Rectal smooth muscle tissue (tissue), 1 donor: ENCODE results near the gene MYRIP.
"Not testable (repeated sequence)": the region's sequence is repeated elsewhere in the genome, so short reads cannot be mapped to it uniquely, and the experiment has no call there.

Source experiments
- H3K27ac ChIP-seq: one replicate; pipeline ENCODE4 v1.7.0; 2013; ENCODE audit warnings: low read depth, low read length, inconsistent platforms
- H3K27me3 ChIP-seq: one replicate; pipeline ENCODE4 v1.7.0; 2013; ENCODE audit warnings: low read length; ENCODE audit not compliant: control insufficient read depth, insufficient read depth
- H3K36me3 ChIP-seq: one replicate; pipeline ENCODE4 v1.7.0; 2013; ENCODE audit warnings: low read length; ENCODE audit not compliant: control insufficient read depth, insufficient read depth
- H3K4me1 ChIP-seq: one replicate; pipeline ENCODE4 v1.7.0; 2013; ENCODE audit warnings: low read length; ENCODE audit not compliant: control insufficient read depth, insufficient read depth
- H3K4me3 ChIP-seq: one replicate; pipeline ENCODE4 v1.7.0; 2013; ENCODE audit warnings: low read length
- H3K9ac ChIP-seq: one replicate; pipeline ENCODE4 v1.7.0; 2013; ENCODE audit warnings: low read length

The MYRIP gene

DNA sequence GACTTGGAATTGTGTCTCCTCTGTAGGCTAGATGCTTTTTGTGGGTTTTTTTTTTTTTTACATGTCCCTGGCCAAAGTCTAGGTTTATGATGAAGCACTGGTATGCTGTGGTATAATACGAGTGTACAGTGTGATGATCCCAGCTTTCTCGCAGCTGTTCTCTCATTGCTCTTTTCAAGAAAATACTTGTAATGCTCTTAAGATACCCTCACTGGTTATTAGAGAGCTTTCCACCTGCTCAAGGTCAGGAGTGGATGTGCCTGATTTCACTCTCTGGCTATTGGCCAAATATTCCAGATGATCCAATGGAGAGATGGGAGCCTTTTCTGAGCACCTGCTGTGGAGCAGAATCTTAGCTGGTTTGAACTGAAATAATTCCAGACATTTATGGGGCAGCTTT lies 215.1 kb downstream of the MYRIP start:
- no peaks in the 10 kb centered on the region for H3K36me3 ChIP-seq
- H3K27me3 ChIP-seq, result no peaks in the 10 kb centered on the region
- no peak overlapping the region for H3K27ac ChIP-seq
- H3K4me3 ChIP-seq, result no peak overlapping the region
- H3K4me1 ChIP-seq, result no peaks in the 10 kb centered on the region
- H3K9ac ChIP-seq, result no peak overlapping the region

DNA sequence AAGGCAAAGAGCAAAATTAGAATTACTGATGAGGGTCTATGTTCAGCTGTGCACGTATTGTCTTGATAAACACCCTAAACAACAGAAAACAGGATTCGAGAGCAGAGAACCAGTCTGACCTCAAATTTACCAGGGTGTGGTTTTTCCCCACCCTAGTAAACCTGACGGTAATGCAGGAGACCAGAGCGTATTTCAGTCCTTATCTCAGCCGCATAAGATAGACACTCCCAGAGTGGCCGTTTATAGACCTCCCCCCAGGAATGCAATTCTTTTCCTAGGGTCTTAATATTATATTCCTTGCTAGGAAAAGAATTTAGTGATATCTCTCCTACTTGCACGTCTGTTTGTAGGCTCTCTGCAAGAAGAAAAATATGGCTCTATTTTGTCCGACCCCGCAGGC lies 216.5 kb downstream of the MYRIP start:
- H3K27ac ChIP-seq, H3K4me1 ChIP-seq, H3K27me3 ChIP-seq, H3K9ac ChIP-seq, H3K36me3 ChIP-seq, H3K4me3 ChIP-seq: not testable (repeated sequence)

DNA sequence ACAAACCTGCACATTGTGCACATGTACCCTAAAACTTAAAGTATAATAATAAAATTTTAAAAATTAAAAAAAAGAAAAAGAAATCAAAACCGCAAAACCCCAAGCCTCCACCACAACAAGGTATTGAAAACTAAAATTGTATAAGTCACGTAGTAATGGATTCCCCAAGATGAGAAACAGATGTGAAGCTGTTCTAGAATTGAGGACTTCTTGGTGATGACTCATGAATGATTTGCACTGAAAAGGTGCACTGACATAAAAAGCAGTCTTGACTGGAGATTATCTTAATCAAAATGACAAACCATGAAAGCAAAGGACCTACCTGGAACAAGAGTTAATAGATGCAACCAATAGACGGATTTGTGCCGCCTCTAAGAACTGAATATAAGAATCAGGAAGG lies 225.8 kb downstream of the MYRIP start:
- H3K4me3 ChIP-seq, result no peak overlapping the region
- no peaks in the 10 kb centered on the region for H3K36me3 ChIP-seq
- H3K27ac ChIP-seq, result no peak overlapping the region
- no peaks in the 10 kb centered on the region for H3K27me3 ChIP-seq
- H3K9ac ChIP-seq, result no peak overlapping the region
- H3K4me1 ChIP-seq, result no peaks in the 10 kb centered on the region

DNA sequence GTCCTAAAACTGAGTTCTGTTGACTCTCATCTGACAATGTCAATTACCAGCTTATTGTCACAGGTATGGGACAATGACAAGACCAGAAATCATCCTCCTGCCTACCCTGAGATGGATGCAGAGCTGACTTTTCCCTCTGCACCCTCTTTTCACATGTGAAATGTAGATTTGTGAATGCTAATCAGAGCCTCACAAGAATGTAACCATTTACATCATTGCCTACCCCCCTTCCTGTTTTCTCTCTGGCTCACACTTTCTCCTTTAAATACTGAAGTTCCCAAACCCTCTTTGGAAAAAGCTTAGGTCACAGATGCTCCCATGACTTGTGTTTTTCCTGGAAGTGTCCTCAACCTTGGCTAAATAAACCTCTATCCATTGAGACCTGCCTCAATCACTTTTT lies 228.2 kb downstream of the MYRIP start:
- Histone ChIP-seq H3K4me1 (no peaks in the 10 kb centered on the region), H3K4me3 (no peak overlapping the region), H3K9ac (no peak overlapping the region), H3K36me3 (no peaks in the 10 kb centered on the region), H3K27me3 (no peaks in the 10 kb centered on the region), H3K27ac (no peak overlapping the region)

DNA sequence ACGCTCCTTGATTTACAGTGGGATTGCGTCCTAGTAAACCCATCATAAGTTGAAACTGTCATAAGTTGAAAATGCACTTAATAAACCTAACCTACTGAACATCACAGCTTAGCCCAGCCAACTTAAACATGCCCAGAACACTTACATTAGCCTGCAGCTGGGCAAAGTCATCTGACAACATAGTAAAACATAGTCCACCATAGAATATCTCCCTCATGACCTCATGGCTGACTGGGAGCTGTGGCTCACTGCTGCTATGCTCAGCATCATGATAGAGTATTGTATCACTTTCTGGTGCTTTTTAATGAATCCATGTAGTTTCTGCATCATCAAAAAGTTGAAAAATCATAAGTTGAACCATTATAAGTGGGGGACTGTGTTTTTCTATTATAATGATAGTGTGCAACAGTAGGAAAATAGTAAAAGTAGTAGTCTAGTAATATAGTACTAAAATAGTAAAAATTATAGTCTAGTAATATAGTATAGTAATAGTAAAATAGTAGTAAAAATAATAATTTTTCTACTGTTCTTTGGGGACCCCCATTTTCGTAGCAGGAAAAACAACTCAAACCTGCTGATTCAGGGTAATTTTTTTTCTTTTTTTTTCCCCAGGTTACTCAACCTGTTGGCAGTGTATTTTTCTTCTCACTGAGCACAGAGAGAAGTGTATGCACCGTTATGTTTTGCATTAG lies 233.5 kb downstream of the MYRIP start:
- no peaks in the 10 kb centered on the region for H3K27me3 ChIP-seq
- no peak overlapping the region for H3K27ac ChIP-seq
- no peak overlapping the region for H3K9ac ChIP-seq
- no peaks in the 10 kb centered on the region for H3K4me1 ChIP-seq
- H3K4me3 ChIP-seq, result no peak overlapping the region
- no peaks in the 10 kb centered on the region for H3K36me3 ChIP-seq

DNA sequence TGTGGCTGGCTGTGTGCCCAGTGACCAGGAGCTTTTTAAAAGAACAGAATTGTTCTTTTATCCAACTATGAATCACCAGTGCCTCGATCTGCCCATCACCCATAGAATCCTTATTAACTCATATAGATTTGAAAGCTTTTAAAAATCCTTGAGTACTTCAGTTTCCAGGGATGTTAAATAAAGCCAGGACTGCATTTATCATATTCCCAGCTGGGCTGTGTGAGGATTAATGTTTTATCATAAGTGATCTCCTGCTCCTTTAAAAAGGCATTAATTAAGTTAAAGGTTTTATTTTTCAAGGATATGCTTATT lies 234.0 kb downstream of the MYRIP start:
- Histone ChIP-seq H3K27ac (no peak overlapping the region), H3K4me3 (no peak overlapping the region), H3K9ac (no peak overlapping the region), H3K4me1 (no peaks in the 10 kb centered on the region), H3K36me3 (no peaks in the 10 kb centered on the region), H3K27me3 (no peaks in the 10 kb centered on the region)

DNA sequence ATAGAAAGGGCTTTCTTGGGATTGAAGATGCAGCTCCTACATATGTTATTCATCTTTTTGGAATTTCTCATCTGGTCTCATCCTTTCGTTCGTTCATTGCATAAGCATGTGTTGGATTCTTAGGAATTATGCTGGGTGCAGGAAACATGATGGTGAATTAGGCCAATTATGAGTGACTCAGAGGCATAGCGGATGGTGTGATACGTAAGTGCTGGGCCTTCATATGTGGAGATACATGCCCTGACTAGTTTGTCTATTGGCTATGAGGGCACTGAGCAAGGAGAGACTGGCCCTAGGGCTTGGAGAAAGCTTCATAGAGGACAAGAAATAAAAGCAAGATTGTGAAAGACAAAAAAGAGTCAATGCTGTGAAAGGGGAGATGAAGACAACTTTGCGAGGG lies 235.1 kb downstream of the MYRIP start:
- Histone ChIP-seq H3K27ac (no peak overlapping the region), H3K4me3 (no peak overlapping the region), H3K36me3 (no peaks in the 10 kb centered on the region), H3K27me3 (no peaks in the 10 kb centered on the region), H3K9ac (no peak overlapping the region), H3K4me1 (no peaks in the 10 kb centered on the region)

DNA sequence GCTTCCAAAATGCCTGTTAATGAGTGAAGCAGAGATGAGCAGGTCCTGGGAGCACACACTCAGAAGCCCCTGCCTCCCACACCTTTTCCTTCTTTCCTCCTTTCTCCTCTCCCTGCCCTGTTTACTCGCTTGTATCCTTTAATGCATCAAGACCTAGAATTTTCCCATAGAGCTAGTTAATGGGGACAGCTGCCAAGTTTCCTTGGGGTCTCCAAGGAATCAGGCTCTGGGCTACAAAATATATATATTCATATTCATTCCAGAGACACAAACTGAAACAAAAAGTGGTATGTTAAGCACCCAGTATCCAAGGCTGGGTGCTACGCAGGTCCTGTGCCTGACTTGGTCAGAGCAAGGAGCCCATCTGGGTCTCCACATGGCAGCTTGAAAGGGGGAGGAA lies 235.6 kb downstream of the MYRIP start:
- no peaks in the 10 kb centered on the region for H3K4me1 ChIP-seq
- H3K9ac ChIP-seq, result no peak overlapping the region
- H3K4me3 ChIP-seq, result no peak overlapping the region
- no peaks in the 10 kb centered on the region for H3K27me3 ChIP-seq
- no peak overlapping the region for H3K27ac ChIP-seq
- H3K36me3 ChIP-seq, result no peaks in the 10 kb centered on the region

DNA sequence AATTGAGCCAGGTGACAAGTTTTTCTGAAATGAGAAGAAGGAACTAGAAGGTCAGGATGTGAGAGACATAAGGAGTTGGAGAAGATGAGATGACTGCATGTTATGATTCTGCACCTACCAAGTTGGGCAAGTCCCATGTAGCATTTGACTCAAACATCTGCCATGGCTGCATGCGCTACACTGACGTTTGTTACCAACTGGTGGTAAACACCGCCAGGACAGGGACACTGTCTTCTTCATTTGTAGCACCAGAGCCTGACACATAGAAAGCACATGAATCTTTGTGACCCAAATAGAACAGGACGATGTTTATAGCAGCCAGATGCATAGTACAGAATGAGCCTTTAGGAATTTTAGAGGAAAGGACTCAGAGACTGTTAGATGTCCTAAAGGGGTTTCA lies 236.7 kb downstream of the MYRIP start:
- H3K4me1 ChIP-seq, result no peaks in the 10 kb centered on the region
- no peak overlapping the region for H3K4me3 ChIP-seq
- no peak overlapping the region for H3K9ac ChIP-seq
- no peak overlapping the region for H3K27ac ChIP-seq
- H3K27me3 ChIP-seq, result no peaks in the 10 kb centered on the region
- no peaks in the 10 kb centered on the region for H3K36me3 ChIP-seq

DNA sequence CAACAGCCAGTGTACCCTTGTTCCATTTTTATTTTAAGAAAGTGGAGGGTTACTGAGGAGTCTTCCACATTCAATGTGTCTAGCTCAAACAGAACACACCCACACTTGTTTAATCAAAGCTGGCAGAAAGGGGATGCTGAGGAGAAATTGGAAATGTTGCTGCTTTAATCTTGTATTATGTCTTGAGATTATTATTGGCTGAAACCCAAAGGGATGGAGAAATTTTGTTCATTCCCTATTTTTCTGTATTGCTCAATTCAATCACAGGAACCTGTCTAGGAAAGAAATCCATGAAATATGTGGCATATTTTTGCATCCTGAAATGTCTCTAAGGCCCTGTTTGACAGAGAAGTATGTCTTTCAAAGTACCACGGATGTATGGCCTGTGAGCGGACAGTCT lies 238.0 kb downstream of the MYRIP start:
- no peaks in the 10 kb centered on the region for H3K27me3 ChIP-seq
- no peak overlapping the region for H3K9ac ChIP-seq
- H3K4me3 ChIP-seq, result no peak overlapping the region
- no peaks in the 10 kb centered on the region for H3K36me3 ChIP-seq
- H3K27ac ChIP-seq, result no peak overlapping the region
- no peaks in the 10 kb centered on the region for H3K4me1 ChIP-seq

DNA sequence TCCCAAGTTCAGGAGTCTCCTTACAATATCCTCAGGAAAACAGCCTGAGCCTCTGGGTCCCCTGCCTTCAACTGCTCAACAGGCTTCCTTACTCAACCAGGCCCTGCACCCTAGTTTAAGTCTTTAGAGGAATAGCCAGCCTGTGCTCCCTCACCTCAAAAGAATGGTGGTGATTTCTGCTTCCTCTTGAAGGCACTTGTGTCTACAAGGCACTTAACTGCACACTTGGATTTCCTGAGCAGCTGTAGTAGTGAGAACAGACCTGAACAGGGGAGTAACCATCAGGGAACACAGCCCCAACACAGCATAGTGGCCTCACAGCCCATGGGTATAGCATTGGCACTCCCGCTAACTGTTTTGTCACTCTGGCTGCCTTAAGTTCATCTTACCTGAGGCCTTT lies 244.3 kb downstream of the MYRIP start:
- Histone ChIP-seq H3K4me1 (no peaks in the 10 kb centered on the region), H3K4me3 (no peak overlapping the region), H3K27me3 (no peaks in the 10 kb centered on the region), H3K9ac (no peak overlapping the region), H3K27ac (no peak overlapping the region), H3K36me3 (no peaks in the 10 kb centered on the region)

DNA sequence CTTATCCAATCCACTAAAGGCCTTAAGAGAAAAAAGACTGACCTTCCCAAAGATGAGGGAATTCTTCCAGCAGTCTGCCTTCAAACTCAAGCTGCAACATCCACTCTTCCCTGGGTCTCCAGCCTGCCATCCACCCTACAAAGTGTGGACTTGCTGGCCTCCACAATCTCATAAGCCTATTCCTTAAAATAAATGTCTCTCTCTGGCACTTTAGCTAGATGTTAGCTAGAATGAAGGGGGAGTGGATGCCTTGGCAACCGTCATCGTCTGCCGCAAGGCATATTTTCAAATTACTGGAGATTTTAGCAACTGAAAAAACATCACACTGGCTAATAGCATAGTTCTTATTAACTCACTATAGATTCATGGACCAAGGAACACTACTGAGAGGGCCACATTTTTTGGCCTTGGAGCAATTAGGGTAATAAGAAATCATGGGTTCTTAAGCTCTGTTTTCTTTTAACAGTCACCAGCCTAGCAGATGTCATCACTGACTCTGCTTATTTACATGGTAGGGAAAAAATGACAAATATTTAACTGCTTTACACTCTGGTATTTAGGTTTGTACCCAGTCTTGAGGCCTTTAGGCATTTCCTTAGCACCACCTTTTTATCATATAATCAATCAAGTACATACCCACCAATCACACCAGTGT lies 245.3 kb downstream of the MYRIP start:
- H3K4me1 ChIP-seq, result no peaks in the 10 kb centered on the region
- no peak overlapping the region for H3K4me3 ChIP-seq
- no peak overlapping the region for H3K27ac ChIP-seq
- no peaks in the 10 kb centered on the region for H3K27me3 ChIP-seq
- no peaks in the 10 kb centered on the region for H3K36me3 ChIP-seq
- H3K9ac ChIP-seq, result no peak overlapping the region

DNA sequence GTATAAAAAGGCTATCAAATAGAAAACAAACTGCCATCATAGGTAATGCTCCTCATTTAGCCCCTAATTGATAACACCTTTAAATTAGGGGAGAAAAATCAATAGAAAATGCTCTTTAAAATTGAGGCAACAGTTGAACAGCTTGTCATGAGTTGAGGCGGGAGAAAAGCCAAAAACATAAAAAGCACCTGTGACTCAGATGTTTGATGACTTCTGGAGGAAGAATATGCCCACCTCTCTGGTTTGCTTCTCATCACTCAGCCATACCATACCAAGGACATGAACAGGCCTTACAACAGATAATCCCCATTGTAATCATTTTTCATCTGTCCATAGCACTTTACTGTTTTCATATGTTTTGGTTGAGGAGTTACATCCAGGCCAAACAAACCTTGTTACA lies 246.0 kb downstream of the MYRIP start:
- H3K27ac ChIP-seq, result no peak overlapping the region

More for the DNA sequence above, 246.0 kb downstream of the MYRIP start:
- H3K9ac ChIP-seq, result no peak overlapping the region
- H3K27me3 ChIP-seq, result no peaks in the 10 kb centered on the region
- no peaks in the 10 kb centered on the region for H3K36me3 ChIP-seq
- no peak overlapping the region for H3K4me3 ChIP-seq
- H3K4me1 ChIP-seq, result no peaks in the 10 kb centered on the region
